ENCODE measurements around the gene MYOM3.

Gene MYOM3

DNA sequence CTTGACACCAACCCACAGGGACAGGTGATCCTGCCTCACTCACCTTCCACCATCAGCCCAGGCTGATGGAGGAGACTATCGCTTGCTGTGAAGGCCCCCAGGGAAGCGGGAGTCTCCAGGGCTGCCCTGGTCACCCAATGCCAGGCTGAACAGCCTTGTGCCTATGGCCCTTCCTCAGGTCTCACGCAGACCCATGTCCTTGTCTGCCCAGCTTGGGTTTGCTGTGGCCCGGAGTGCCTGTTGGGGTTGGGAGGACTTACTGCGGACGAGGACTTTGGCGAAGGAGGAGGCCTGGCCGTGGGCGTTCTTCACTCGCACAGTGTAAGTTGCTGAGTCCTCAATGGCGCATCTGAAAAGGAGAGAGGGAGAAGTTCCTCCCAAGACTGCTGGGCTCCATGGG, 14.3 kb downstream of the MYOM3 start:
- no peaks in the 10 kb centered on the region for H3K36me3 Mint-ChIP-seq
- H3K4me3 Mint-ChIP-seq: no peak overlapping the region
- DNase-seq (ENCODE audit: low spot score in 2 of 2): no peak
- no peak overlapping the region for H3K27ac Mint-ChIP-seq
- no peaks in the 10 kb centered on the region for H3K4me1 Mint-ChIP-seq
- H3K9me3 Mint-ChIP-seq: no peaks in the 10 kb centered on the region
- ATAC-seq: no peak

DNA sequence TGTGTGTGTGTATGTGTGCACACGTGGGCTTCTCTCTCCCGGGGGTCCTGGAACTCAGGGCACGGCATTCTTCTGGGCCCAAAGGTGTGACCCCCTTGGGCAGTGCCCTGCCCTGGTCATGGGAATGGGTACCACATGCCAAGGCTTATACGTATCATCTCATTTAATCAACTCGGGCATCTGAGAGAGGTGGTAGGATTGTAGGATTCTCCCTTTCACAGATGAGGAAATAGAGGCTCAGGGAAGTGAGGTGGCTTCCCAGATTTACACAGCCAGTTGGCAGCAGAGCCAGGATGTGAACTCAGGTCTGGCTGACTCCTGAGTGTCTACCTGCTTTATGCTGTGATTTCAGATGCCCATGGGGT, 15.2 kb downstream of the MYOM3 start:
- no peaks in the 10 kb centered on the region for H3K4me1 Mint-ChIP-seq
- no peaks in the 10 kb centered on the region for H3K36me3 Mint-ChIP-seq
- DNase-seq (ENCODE audit: low spot score in 2 of 2) (no peak), ATAC-seq (no peak)
- no peak overlapping the region for H3K4me3 Mint-ChIP-seq
- H3K9me3 Mint-ChIP-seq: no peaks in the 10 kb centered on the region
- H3K27ac Mint-ChIP-seq: no peak overlapping the region

DNA sequence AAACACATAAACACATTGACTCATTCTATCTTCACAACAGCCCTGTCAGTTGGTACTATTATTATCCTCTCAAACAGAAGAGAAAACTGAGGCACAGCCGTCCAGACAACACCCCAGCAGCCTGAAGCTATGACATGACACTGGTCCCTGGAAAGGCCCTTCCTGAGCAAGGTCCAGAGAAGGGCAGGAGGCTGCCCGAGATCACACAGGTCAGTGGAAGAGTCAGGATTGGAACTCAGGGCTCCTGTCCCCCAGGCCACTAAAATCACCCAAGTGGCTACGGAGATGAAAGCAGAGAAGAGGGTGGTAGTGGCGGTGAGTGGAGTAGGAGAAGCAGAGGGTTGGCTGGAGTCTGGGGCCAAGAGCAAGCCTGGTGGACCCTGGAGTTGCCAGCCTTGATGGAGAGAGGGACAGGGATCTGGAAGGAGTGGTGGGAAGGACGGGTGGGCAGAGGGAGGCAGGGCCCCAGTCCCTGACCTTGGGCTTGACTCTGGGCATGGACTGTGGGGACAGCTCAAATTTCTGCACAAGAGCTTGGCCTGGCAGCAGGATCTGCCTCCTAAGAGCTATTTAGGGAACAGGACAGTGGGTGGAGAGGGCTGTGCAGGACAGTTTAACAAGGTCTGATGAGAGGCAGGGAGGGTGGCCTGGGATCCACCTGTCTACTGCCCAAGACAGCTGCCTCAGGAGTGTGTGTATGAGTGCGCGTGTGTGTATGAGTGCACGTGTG, 15.8 kb downstream of the MYOM3 start:
- H3K4me1 Mint-ChIP-seq: no peaks in the 10 kb centered on the region
- ATAC-seq (no peak), DNase-seq (ENCODE audit: low spot score in 2 of 2) (no peak)
- H3K9me3 Mint-ChIP-seq: no peaks in the 10 kb centered on the region
- no peaks in the 10 kb centered on the region for H3K36me3 Mint-ChIP-seq
- no peak overlapping the region for H3K27ac Mint-ChIP-seq
- no peak overlapping the region for H3K4me3 Mint-ChIP-seq

DNA sequence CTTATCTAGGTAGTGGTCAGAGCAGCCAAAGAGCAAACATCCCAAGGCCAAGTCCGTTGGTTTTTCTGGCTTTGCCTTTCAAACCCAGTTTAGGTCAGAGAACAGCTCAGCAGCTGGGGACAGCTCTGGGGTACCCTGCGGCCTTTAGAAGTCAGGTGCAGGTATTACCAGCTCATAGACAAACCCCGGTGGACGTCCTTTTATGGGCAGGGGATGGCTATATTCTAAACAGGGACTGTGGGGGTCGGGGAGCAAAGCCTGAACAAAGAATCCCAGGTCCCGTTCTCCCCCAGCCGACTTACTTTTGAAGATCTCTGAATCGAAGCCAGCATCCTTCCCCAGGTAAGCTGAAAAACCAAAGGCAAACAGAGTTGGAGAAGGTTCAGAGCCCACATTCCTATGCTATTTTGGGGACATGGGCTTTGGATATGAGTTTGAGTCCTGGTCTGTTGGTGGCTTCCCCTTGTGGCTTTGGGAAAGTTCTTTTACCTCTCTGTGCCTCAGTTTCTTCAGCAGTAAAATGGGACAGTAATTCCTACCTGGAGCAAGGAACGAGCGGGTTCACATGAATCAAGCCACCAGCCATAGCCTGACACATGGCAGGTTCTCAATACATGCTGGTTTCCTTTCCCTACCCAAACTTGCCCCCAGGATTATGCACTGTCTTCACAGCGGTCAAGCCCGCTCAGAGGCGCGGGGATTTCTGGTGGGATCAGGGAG, 16.6 kb downstream of the MYOM3 start:
- Mint-ChIP-seq H3K36me3 (no peaks in the 10 kb centered on the region), H3K27ac (no peak overlapping the region), H3K4me3 (no peak overlapping the region), H3K9me3 (no peaks in the 10 kb centered on the region), H3K4me1 (no peaks in the 10 kb centered on the region)
- ATAC-seq (no peak), DNase-seq (ENCODE audit: low spot score in 2 of 2) (no peak)

DNA sequence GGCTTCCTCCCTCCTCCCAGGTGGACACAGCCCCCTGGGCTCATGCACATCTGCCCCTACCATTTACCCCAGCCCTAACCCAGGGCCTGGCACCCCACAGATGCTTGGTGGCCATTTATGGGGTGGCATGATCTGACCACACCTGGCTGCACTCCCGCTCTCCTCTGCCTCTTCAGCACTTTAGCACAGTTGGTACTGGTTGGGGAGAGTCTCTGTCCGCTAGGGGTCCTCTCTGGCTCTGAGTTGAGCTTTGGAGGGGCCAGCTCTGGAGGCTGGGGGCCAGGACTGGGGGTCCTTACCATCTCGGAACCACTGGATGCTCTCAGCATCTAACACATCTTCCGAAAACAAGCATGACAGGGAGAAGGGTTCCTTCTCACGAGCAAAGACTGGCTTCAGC, 17.4 kb downstream of the MYOM3 start:
- ATAC-seq (no peak), DNase-seq (ENCODE audit: low spot score in 2 of 2) (no peak)
- Mint-ChIP-seq H3K36me3 (no peaks in the 10 kb centered on the region), H3K27ac (no peak overlapping the region), H3K4me3 (no peak overlapping the region), H3K4me1 (no peaks in the 10 kb centered on the region), H3K9me3 (no peaks in the 10 kb centered on the region)

DNA sequence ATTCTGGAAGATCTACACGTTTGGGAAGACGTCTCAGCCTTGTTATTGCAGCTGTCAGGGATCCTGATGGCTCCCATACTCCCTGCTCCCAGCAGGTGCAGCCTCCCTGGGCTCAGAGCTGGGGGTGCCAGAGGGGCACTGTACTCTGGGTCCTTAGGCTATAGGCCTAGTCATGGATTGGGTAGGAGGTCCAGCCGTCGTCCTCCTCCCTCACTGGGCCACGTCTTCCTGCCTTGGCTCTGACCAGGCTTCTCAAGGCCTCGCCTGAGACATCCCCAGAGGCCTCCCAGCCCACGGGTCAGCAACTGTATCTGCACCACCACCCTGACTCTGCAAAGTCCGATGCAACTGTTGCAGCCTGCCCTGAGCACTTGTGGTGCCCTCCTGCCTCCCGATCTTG, 18.2 kb downstream of the MYOM3 start:
- H3K36me3 Mint-ChIP-seq: no peaks in the 10 kb centered on the region
- H3K4me1 Mint-ChIP-seq: no peaks in the 10 kb centered on the region
- DNase-seq (ENCODE audit: low spot score in 2 of 2): no peak
- no peak overlapping the region for H3K27ac Mint-ChIP-seq
- no peak overlapping the region for H3K4me3 Mint-ChIP-seq
- ATAC-seq: no peak
- no peaks in the 10 kb centered on the region for H3K9me3 Mint-ChIP-seq

DNA sequence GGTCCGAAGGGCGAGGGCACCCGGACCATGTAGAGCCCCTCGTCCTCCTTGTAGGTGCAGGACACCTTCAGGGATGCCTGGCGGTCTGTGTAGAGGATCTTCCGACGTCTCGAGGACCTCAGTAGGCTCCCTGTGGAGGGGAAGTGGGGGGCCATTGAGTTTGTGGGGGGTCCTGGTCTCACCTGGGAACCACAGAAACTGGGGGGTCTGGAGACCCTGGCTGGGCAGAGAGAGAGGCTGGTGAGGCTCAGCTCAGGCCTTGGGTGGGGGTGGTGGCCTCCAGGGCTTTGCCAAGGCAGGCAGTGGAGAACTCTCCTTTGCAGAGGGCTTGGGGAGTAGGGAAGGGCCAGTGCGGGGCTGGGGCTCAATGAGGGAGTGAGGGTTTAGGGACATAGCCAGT, 19.0 kb downstream of the MYOM3 start:
- no peak overlapping the region for H3K4me3 Mint-ChIP-seq
- no peaks in the 10 kb centered on the region for H3K36me3 Mint-ChIP-seq
- no peaks in the 10 kb centered on the region for H3K4me1 Mint-ChIP-seq
- no peak overlapping the region for H3K27ac Mint-ChIP-seq
- ATAC-seq (no peak), DNase-seq (ENCODE audit: low spot score in 2 of 2) (no peak)
- no peaks in the 10 kb centered on the region for H3K9me3 Mint-ChIP-seq

DNA sequence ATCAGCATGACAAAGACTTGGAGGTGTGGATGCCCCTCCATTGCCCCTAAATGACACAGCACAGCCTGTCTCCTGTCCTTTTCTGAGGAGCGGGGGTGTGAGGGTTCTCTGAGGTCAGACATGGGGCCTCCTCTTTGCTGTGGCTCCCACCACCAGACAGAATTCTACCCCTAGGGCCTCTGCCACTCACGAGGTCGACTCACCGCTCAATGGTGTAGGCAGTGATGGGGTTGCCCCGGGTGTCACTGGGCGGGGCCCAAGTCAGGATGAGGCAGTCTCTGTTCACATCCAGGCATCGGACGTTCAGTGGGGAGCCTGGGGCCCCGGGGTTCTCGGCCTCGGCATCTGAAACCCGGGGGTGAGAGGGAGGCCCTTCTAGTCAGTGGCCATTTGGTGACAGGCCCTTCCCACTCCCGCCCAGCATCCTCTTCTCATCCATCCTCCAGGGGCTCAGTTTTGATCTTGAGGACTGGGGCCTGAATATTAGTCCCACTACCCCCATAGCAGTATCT, 19.9 kb downstream of the MYOM3 start:
- ATAC-seq (peak; percentile 75), DNase-seq (ENCODE audit: low spot score in 2 of 2) (no peak)

DNA sequence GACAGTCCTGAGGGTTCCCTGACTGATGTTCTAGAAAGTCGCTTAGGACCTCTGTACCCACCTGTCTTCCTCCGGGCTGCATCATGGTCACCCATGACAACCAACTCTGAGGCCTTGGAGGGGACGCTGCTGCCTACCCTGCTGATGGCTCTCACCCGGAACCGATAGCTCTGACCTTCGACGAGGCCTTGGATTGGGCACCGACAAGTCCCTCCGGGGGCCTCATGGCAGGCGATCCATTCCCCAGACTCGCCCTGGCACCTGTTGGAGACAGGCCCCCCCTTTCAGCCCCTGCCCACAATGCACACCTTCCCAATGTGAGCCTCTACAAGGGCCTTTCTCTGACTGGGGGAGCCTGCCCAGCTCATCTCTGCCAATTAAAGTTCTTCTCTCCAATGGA, 21.2 kb downstream of the MYOM3 start:
- H3K27ac Mint-ChIP-seq: no peak overlapping the region
- ATAC-seq (no peak), DNase-seq (ENCODE audit: low spot score in 2 of 2) (no peak)
- no peaks in the 10 kb centered on the region for H3K4me1 Mint-ChIP-seq
- H3K9me3 Mint-ChIP-seq: no peaks in the 10 kb centered on the region
- H3K36me3 Mint-ChIP-seq: no peaks in the 10 kb centered on the region
- H3K4me3 Mint-ChIP-seq: no peak overlapping the region

More for the DNA sequence above, 19.9 kb downstream of the MYOM3 start:
- Mint-ChIP-seq H3K4me1 (no peaks in the 10 kb centered on the region), H3K36me3 (no peaks in the 10 kb centered on the region), H3K4me3 (no peak overlapping the region), H3K27ac (no peak overlapping the region), H3K9me3 (no peaks in the 10 kb centered on the region)

DNA sequence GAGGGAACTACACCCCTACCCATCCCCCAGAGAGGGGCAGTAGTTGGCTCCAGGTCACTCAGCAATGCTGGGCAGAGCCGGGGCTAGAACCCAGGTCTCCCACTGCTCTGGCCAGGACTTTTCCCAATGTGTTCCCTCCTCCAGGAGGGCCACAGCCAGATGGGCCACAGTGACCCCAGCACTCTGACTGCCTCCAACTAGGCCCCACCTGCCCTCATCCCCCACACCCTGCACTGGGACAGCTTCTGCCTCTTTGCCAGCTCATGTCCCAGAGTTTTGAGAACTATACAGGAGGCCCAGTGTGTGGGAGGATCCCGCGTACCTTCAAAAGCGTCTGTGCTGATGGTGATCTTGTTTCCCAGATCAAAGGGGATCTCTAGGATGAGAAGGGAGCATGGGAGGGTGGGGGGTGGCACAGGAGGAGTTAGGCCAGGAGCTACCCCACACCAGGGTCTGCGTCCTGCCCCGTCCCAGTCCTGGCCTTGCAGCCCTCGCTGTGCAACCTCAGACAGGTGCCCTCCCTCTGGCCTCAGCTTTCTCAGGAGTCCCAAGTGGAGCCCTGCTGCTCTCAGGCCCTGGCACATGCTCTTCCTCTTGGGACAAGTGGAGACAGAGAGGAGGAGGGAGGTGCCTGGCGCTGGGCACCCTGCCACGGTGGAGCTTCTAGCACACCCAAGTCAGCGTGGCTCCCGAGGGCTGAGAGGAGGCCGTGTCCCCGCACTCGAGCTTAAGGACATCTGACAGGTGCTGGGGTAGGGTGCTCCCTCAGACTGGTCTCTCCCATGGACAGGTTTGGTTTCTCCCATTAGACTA, 22.0 kb downstream of the MYOM3 start:
- Mint-ChIP-seq H3K9me3 (no peaks in the 10 kb centered on the region), H3K4me3 (no peak overlapping the region), H3K36me3 (no peaks in the 10 kb centered on the region), H3K4me1 (no peaks in the 10 kb centered on the region), H3K27ac (no peak overlapping the region)
- DNase-seq (ENCODE audit: low spot score in 2 of 2): no peak
- ATAC-seq: no peak

DNA sequence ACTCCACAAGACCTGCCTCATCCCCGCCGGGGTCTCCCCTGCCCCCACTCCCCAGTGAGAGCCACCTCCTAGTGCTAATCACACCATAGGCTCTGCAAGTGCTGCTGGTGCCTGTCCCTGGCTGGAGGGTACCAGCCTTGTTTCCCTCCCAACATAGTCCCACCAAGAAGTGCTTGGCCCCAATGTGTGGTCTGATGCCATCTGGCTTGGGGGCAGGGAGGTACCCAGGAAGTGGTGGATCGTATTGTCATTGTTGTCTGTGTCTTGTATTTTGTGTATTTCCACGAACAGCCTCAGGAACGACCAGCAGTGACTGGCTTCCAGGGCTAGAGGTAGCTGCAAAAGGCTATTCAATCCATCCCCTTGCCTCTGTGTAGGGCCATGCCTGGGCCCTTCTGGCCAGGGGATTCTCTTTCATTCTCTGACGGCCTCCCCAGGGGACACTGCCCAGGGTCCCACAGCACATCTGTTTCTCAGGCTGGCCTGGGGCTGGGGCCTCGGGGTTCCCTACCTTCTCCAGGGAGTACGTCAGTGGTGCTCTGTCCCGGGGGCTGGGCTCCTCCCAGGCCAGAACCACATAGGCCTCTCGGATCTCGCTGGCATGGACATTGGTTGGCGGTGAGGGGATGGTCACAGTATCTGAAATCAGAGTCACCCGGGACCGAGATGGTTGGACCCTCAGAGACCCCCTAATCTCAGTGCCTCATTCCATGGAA, 22.8 kb downstream of the MYOM3 start:
- no peak for ATAC-seq
- Mint-ChIP-seq H3K4me1 (no peaks in the 10 kb centered on the region), H3K27ac (peak overlapping the region; percentile 24), H3K9me3 (no peaks in the 10 kb centered on the region), H3K4me3 (no peak overlapping the region), H3K36me3 (no peaks in the 10 kb centered on the region)
- DNase-seq (ENCODE audit: low spot score in 2 of 2): no peak

DNA sequence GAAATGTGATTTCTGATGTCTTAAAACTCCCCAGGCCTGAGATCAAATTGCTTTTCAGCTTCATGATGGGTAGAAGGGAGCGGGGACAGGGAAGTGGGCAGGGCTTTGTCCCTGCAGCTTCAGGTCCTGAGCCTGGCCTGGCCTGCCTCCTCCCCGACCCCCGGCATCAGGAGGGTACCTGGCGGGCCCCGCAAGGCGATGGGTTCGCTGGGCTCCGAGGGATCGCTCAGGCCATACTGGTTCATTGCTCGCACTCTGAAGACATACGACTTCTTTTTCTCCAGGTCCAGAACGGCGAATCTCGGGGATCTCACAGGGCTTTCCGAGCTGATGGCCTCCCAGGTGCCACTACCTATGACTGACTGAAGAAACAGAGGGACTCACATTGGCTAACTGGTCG, 25.5 kb downstream of the MYOM3 start:
- DNase-seq (ENCODE audit: low spot score in 2 of 2) (no peak), ATAC-seq (no peak)
- H3K36me3 Mint-ChIP-seq: no peaks in the 10 kb centered on the region
- H3K9me3 Mint-ChIP-seq: no peaks in the 10 kb centered on the region
- no peaks in the 10 kb centered on the region for H3K4me1 Mint-ChIP-seq
- no peak overlapping the region for H3K27ac Mint-ChIP-seq
- no peak overlapping the region for H3K4me3 Mint-ChIP-seq

DNA sequence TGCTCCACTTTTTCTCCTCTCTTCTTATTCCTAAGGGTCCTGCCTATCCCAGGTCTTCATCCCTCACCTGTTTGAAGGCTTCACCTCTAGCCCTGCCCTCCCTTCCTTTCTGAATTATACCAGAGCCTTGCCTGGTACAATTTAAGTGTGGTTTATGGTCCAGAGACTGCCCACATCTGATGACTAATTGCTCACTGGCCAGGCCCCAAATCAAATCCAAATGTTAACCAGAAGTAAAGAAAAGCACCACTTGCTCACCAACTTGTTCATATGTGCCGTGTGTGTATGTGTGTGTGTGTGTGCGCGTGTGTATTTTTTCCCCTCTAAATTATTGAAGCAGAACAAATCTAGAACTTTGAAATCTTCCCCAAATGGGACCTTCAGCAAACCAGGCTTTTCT, 26.4 kb downstream of the MYOM3 start:
- no peak overlapping the region for H3K4me3 Mint-ChIP-seq
- H3K4me1 Mint-ChIP-seq: no peaks in the 10 kb centered on the region
- no peak for ATAC-seq
- H3K9me3 Mint-ChIP-seq: no peaks in the 10 kb centered on the region
- H3K36me3 Mint-ChIP-seq: no peaks in the 10 kb centered on the region
- DNase-seq (ENCODE audit: low spot score in 2 of 2): no peak
- no peak overlapping the region for H3K27ac Mint-ChIP-seq

DNA sequence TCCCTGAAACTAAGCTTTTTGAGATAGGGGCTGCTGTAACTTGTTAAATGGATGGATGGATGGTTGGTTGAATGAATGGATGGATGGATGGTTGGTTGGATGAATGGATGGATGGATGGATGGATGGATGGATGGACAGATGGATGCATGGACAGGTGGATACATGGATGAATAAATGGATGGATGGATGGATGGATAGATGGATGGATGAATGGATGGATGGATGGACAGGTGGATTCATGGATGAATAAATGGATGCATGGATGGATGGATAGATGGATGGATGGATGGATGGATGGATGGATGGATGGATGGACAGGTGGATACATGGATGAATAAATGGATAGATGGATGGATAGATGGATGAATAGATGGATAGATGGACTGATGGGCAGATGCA, 26.9 kb downstream of the MYOM3 start:
- Mint-ChIP-seq H3K9me3 (no peaks in the 10 kb centered on the region), H3K27ac (no peak overlapping the region), H3K4me3 (no peak overlapping the region), H3K36me3 (no peaks in the 10 kb centered on the region), H3K4me1 (no peaks in the 10 kb centered on the region)
- ATAC-seq: no peak
- DNase-seq (ENCODE audit: low spot score in 2 of 2): no peak

DNA sequence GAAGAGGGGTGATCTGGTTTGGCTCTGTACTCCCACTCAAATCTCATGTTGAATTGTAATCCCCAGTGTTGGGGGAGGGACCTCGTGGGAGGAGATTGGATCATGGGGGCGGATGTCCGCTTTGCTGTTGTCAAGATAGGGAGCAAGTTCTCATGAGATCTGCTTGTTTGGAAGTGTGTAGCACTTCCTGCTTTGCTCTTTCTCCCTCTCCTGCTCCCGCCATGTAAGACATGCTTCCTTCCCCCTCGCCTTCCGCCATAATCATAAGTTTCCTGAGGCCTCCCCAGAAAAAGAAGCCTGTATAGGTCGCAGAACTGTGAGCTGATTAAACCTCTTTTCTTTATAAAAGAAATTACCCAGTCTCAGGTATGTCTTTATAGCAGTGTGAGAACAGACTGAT, 27.9 kb downstream of the MYOM3 start:
- ATAC-seq: no peak
- no peak overlapping the region for H3K4me3 Mint-ChIP-seq
- no peaks in the 10 kb centered on the region for H3K36me3 Mint-ChIP-seq
- no peaks in the 10 kb centered on the region for H3K9me3 Mint-ChIP-seq
- no peak overlapping the region for H3K27ac Mint-ChIP-seq
- DNase-seq (ENCODE audit: low spot score in 2 of 2): no peak
- no peaks in the 10 kb centered on the region for H3K4me1 Mint-ChIP-seq
